SK-N-SH (cell line): Measurements from ENCODE around the gene UBN1. TPM values are rescaled to one million over a fixed set of nuclear protein-coding genes. Genes with fewer than 3 reads are reported as not detected.
"Not testable (repeated sequence)": the region's sequence is repeated elsewhere in the genome, so short reads cannot be mapped to it uniquely, and the experiment has no call there.

Experiments used
- CTCF ChIA-PET: fragments of 300-600, 350-600 bp; formaldehyde crosslinking; extraction: SDS; loops from one replicate; lab custom pipeline; 2021; lab: Yijun Ruan, JAX
- POLR2A ChIA-PET: fragments of 350-600 bp; sonication (Branson Sonifier 250); formaldehyde crosslinking; extraction: SDS; loops from one replicate; lab custom pipeline; 2020; ENCODE audit warnings: antibody characterized with exemption, inconsistent platforms; lab: Yijun Ruan, JAX
- DNase-seq: peaks from one replicate; pipeline ENCODE4 v3.0.0; 2012
- H2AFZ ChIP-seq: fragments of 200-600 bp; sonication (generic); 2 replicates; pipeline ENCODE4 v1.8.1; 2016; ENCODE audit warnings: antibody characterized with exemption, mild to moderate bottlenecking, low read depth
- H3F3A ChIP-seq: fragments of 200-600 bp; sonication (generic); replicated peaks from 2 replicates; pipeline ENCODE3; 2016; ENCODE audit warnings: antibody characterized with exemption, mild to moderate bottlenecking; ENCODE audit not compliant: insufficient read depth
- H3K27ac ChIP-seq, 2 experiments: fragments of 200-500 bp in 1 of 2; fragments of 200-600 bp in 1 of 2; sonication (Bioruptor generic) in 1 of 2; sonication (generic), shearing (Covaris generic) in 1 of 2; 2 replicates each; pipeline versions ENCODE4 v1.5.1 to v1.6.1; 2014 to 2016; ENCODE audit warnings: low read depth in 2 of 2, inconsistent platforms in 1 of 2, low read length in 1 of 2, mild to moderate bottlenecking in 1 of 2, mixed read lengths in 1 of 2
- H3K27me3 ChIP-seq: fragments of 200-600 bp; sonication (generic), shearing (Covaris generic); 2 replicates; pipeline ENCODE4 v1.6.1; 2016; ENCODE audit warnings: mixed run types; ENCODE audit not compliant: insufficient read depth
- H3K36me3 ChIP-seq, 2 experiments: fragments of 200-500 bp in 1 of 2; fragments of 200-600 bp in 1 of 2; sonication (Bioruptor generic) in 1 of 2; sonication (generic) in 1 of 2; replicated peaks in 1 of 2; 2 replicates each; pipeline versions ENCODE3 to v1.5.1; 2014 to 2016; ENCODE audit warnings: low read length in 1 of 2, mild to moderate bottlenecking in 1 of 2; ENCODE audit not compliant: insufficient read depth in 2 of 2, control insufficient read depth in 1 of 2
- H3K4me1 ChIP-seq, 2 experiments: fragments of 200-500 bp in 1 of 2; fragments of 200-600 bp in 1 of 2; sonication (Bioruptor generic) in 1 of 2; sonication (generic), shearing (Covaris generic) in 1 of 2; 2 replicates each; pipeline versions ENCODE4 v1.5.1 to v1.6.1; 2014 to 2016; ENCODE audit warnings: low read depth in 1 of 2, low read length in 1 of 2, mixed run types in 1 of 2; ENCODE audit not compliant: insufficient read depth in 2 of 2, control insufficient read depth in 1 of 2
- H3K4me2 ChIP-seq: fragments of 200-600 bp; sonication (generic), shearing (Covaris generic); 2 replicates; pipeline ENCODE4 v1.6.1; 2017; ENCODE audit warnings: mixed run types
- H3K4me3 ChIP-seq, 2 experiments: fragments of 200-500 bp in 1 of 2; fragments of 200-600 bp in 1 of 2; sonication (Bioruptor generic) in 1 of 2; sonication (generic), shearing (Covaris generic) in 1 of 2; 2 replicates each; pipeline versions ENCODE4 v1.5.1 to v1.8.1; 2014 to 2016; ENCODE audit warnings: low read depth in 2 of 2, inconsistent platforms in 1 of 2, low read length in 1 of 2, mild to moderate bottlenecking in 1 of 2, mixed read lengths in 1 of 2, moderate library complexity in 1 of 2
- H3K79me2 ChIP-seq: fragments of 200-600 bp; sonication (generic); 2 replicates; pipeline ENCODE4 v1.8.1; 2017; ENCODE audit warnings: mild to moderate bottlenecking; ENCODE audit not compliant: insufficient read depth
- H3K9ac ChIP-seq: fragments of 200-600 bp; sonication (generic); 2 replicates; pipeline ENCODE4 v1.6.1; 2017; ENCODE audit warnings: mixed run types
- H3K9me2 ChIP-seq: fragments of 200-600 bp; sonication (generic); 2 replicates; pipeline ENCODE4 v1.6.1; 2017; ENCODE audit warnings: mixed run types
- H3K9me3 ChIP-seq: fragments of 200-600 bp; sonication (generic); 2 replicates; pipeline ENCODE4 v1.6.1; 2017; ENCODE audit warnings: mixed run types, mild to moderate bottlenecking, moderate library complexity
- H4K20me1 ChIP-seq: fragments of 200-600 bp; sonication (generic); 2 replicates; pipeline ENCODE4 v1.6.1; 2017; ENCODE audit warnings: mild to moderate bottlenecking, mixed run types; ENCODE audit not compliant: insufficient read depth
- FOSL2 ChIP-seq: IDR thresholded peaks from 2 replicates; pipeline ENCODE4 v1.4.0; 2012; ENCODE audit warnings: low read depth, mild to moderate bottlenecking, moderate library complexity, borderline replicate concordance
- GABPA ChIP-seq: IDR thresholded peaks from 2 replicates; pipeline ENCODE4 v1.4.0; 2012; ENCODE audit warnings: low read depth, mild to moderate bottlenecking
- GATA2 ChIP-seq: sonication (generic); formaldehyde crosslinking; IDR thresholded peaks from 2 replicates; pipeline ENCODE4 v1.5.0; 2020; ENCODE audit warnings: mild to moderate bottlenecking, missing genetic modification reagents
- JUND ChIP-seq: IDR thresholded peaks from 2 replicates; pipeline ENCODE4 v1.4.0; 2012
- POLR2AphosphoS5 ChIP-seq: IDR thresholded peaks from 2 replicates; pipeline ENCODE4 v1.6.1; 2012; ENCODE audit warnings: low read depth, low read length
- RAD21 ChIP-seq: IDR thresholded peaks from 2 replicates; pipeline ENCODE4 v1.6.1; 2012; ENCODE audit warnings: mild to moderate bottlenecking, low read length
- RCOR1 ChIP-seq: fragments of 150-350 bp; IDR thresholded peaks from 2 replicates; pipeline ENCODE4 v1.6.1; 2017; ENCODE audit warnings: antibody characterized with exemption, low read length
- RXRA ChIP-seq: IDR thresholded peaks from 2 replicates; pipeline ENCODE4 v1.4.0; 2012; ENCODE audit warnings: low read depth, mild to moderate bottlenecking, borderline replicate concordance
- USF1 ChIP-seq: IDR thresholded peaks from 2 replicates; pipeline ENCODE4 v1.4.0; 2012; ENCODE audit warnings: low read depth, borderline replicate concordance
- YY1 ChIP-seq: IDR thresholded peaks from 2 replicates; pipeline ENCODE4 v1.4.0; 2012; ENCODE audit warnings: low read depth, mild to moderate bottlenecking
- WGBS: methylation state at CpG from one replicate; pipeline ENCODE4 v1.1.6; 2017; ENCODE audit warnings: low lambda C conversion rate; 5-methylcytosine and 5-hydroxymethylcytosine counted together
- polyA plus RNA-seq, 3 experiments: library from polyadenylated mRNA; depleted of rRNA; stranded (reverse); fragments of >200 nt; gene quantifications; 2 replicates each; pipeline ENCODE4 v1.2.3, GENCODE V29; 2012

The UBN1 gene
- polyA plus RNA-seq, 1 of the 3 experiments (the other 2 are of a cell fraction) = 10.9 TPM

- Histone ChIP-seq H4K20me1 (no peaks in the 10 kb centered on the region), H3K27ac (no peak overlapping the region), H3K36me3 (peaks cover 0 to 20% of the 10 kb centered on the region in 2 experiments), H3K4me1 (no peaks in the 10 kb centered on the region), H3K27me3 (no peaks in the 10 kb centered on the region), H2AFZ (no peak overlapping the region), H3F3A (no peaks in the 10 kb centered on the region), H3K4me2 (no peak overlapping the region), H3K9ac (no peak overlapping the region), H3K4me3 (no peak overlapping the region), H3K79me2 (no peaks in the 10 kb centered on the region), H3K9me2 (no peaks in the 10 kb centered on the region), H3K9me3 (no peaks in the 10 kb centered on the region)
- DNase-seq = no peak
- 88% methylated on average over 7 of the region's 13 CpGs for WGBS
- ChIA-PET POLR2A (interaction anchor here (1.2 kb wide), 1 partner anchor 25 kb away, joined by 3 read pairs; no protein-coding TSS in a partner anchor), CTCF (interaction anchor here (2.0 to 2.9 kb wide), 2 partner anchors 40 to 61 kb away, joined by 4 to 8 read pairs; no protein-coding TSS in a partner anchor)
- TF ChIP-seq RAD21 = no peak
- TF ChIP-seq GABPA = no peak
- TF ChIP-seq YY1 = no peak
- no peak for TF ChIP-seq FOSL2
Measured at GRCh38 chr16:4895366-4895765, 48.1 kb downstream of the UBN1 start.

GRCh38 chr16:4896761-4897160 is 49.5 kb downstream of the UBN1 start:
- peaks cover 0 to 15% of the 10 kb centered on the region in 2 experiments for H3K36me3 ChIP-seq
- H3K79me2 ChIP-seq, H3K27me3 ChIP-seq, H3K4me3 ChIP-seq, H3K4me1 ChIP-seq, H3F3A ChIP-seq, H2AFZ ChIP-seq, DNase-seq, H3K4me2 ChIP-seq, H3K9ac ChIP-seq, POLR2A ChIA-PET, H4K20me1 ChIP-seq, H3K27ac ChIP-seq, H3K9me3 ChIP-seq, H3K9me2 ChIP-seq: not testable (repeated sequence)
- CTCF ChIA-PET = interaction anchor here (0.8 kb wide), 1 partner anchor 10 kb away, joined by 3 read pairs; no protein-coding TSS in a partner anchor
- 92% methylated on average over 9 of the region's 9 CpGs for WGBS

GRCh38 chr16:4897328-4897727 is 50.0 kb downstream of the UBN1 start:
- no peaks in the 10 kb centered on the region for H4K20me1 ChIP-seq
- H3K9ac ChIP-seq = no peak overlapping the region
- WGBS = 100% methylated on average over 1 of the region's 7 CpGs
- H3K4me3 ChIP-seq = no peak overlapping the region
- no peak overlapping the region for H2AFZ ChIP-seq
- ChIA-PET POLR2A (no interaction called here), CTCF (no interaction called here)
- H3K79me2 ChIP-seq = no peaks in the 10 kb centered on the region
- H3K27ac ChIP-seq = no peak overlapping the region
- no peaks in the 10 kb centered on the region for H3F3A ChIP-seq
- H3K36me3 ChIP-seq = peaks cover 0 to 11% of the 10 kb centered on the region in 2 experiments
- no peaks in the 10 kb centered on the region for H3K9me2 ChIP-seq
- no peaks in the 10 kb centered on the region for H3K9me3 ChIP-seq
- no peaks in the 10 kb centered on the region for H3K27me3 ChIP-seq
- TF ChIP-seq RXRA (no peak), POLR2AphosphoS5 (no peak), USF1 (no peak), JUND (no peak), GATA2 (CRISPR knock-in tag) (no peak), GABPA (no peak), YY1 (no peak), FOSL2 (no peak), RCOR1 (no peak)
- H3K4me1 ChIP-seq = no peaks in the 10 kb centered on the region
- DNase-seq = no peak
- H3K4me2 ChIP-seq = no peak overlapping the region
